ENCODE measurements around the gene LDB3.
A peak's percentile ranks its signal among the peaks of the same experiment; 100 is the strongest.

Gene LDB3

GRCh38 chr10:86685893-86686632 lies 17.8 kb downstream of the LDB3 start:
- peaks cover 2% of the 10 kb centered on the region; the same call in 1 of the 2 replicates for H3K4me1 ChIP-seq (ENCODE audit: control insufficient read depth, low read length)
- TF ChIP-seq EZH2phosphoT487 (IDR thresholded peaks at IDR 0.05; ENCODE audit: borderline replicate concordance, low read length) (no peak), CTCF (IDR thresholded peaks at IDR 0.05; ENCODE audit: low read depth, low read length, poor library complexity, severe bottlenecking) (no peak)
- no peaks in the 10 kb centered on the region for H3K36me3 ChIP-seq (ENCODE audit: control insufficient read depth, low read length)
- H3K79me2 ChIP-seq (ENCODE audit: control insufficient read depth, low read length) = no peaks in the 10 kb centered on the region
- no peaks in the 10 kb centered on the region; the same call in 1 of the 2 replicates for H3K27me3 ChIP-seq (ENCODE audit: control insufficient read depth, low read length)
- no peak overlapping the region for H3K27ac ChIP-seq (ENCODE audit: low read depth, low read length)
- no peaks in the 10 kb centered on the region for H4K20me1 ChIP-seq (ENCODE audit: control insufficient read depth, insufficient read depth, low read depth, low read length)
- H3K4me3 ChIP-seq (ENCODE audit: low read length) = no peak overlapping the region
- no peaks in the 10 kb centered on the region for H3F3A ChIP-seq (ENCODE audit: control insufficient read depth, insufficient read depth)
- H3K9me2 ChIP-seq (replicated peaks; ENCODE audit: control insufficient read depth, low read length) = no peaks in the 10 kb centered on the region
- no peaks in the 10 kb centered on the region for H3K9me3 ChIP-seq (ENCODE audit: control insufficient read depth, insufficient read depth, low read length)
- H3K4me2 ChIP-seq (ENCODE audit: low read length) = no peak overlapping the region

- Histone ChIP-seq H3K9me2 (replicated peaks; ENCODE audit: control insufficient read depth, low read length) (no peaks in the 10 kb centered on the region), H3K4me3 (ENCODE audit: low read length) (no peak overlapping the region), H3K27ac (ENCODE audit: low read depth, low read length) (no peak overlapping the region), H4K20me1 (ENCODE audit: control insufficient read depth, insufficient read depth, low read depth, low read length) (no peaks in the 10 kb centered on the region), H3K27me3 (ENCODE audit: control insufficient read depth, low read length) (no peaks in the 10 kb centered on the region; the same call in 1 of the 2 replicates), H3K9me3 (ENCODE audit: control insufficient read depth, insufficient read depth, low read length) (no peaks in the 10 kb centered on the region), H3K79me2 (ENCODE audit: control insufficient read depth, low read length) (no peaks in the 10 kb centered on the region), H3F3A (ENCODE audit: control insufficient read depth, insufficient read depth) (no peaks in the 10 kb centered on the region), H3K4me1 (ENCODE audit: control insufficient read depth, low read length) (peaks cover 2% of the 10 kb centered on the region; the same call in 1 of the 2 replicates), H3K4me2 (ENCODE audit: low read length) (no peak overlapping the region), H3K36me3 (ENCODE audit: control insufficient read depth, low read length) (no peaks in the 10 kb centered on the region)
- TF ChIP-seq EZH2phosphoT487 (IDR thresholded peaks at IDR 0.05; ENCODE audit: borderline replicate concordance, low read length) (no peak), CTCF (IDR thresholded peaks at IDR 0.05; ENCODE audit: low read depth, low read length, poor library complexity, severe bottlenecking) (no peak)
Observed at GRCh38 chr10:86686972-86687371, 18.7 kb downstream of the LDB3 start.

- Histone ChIP-seq H3K9me2 (replicated peaks; ENCODE audit: control insufficient read depth, low read length) (no peaks in the 10 kb centered on the region), H4K20me1 (ENCODE audit: control insufficient read depth, insufficient read depth, low read depth, low read length) (no peaks in the 10 kb centered on the region), H3K36me3 (ENCODE audit: control insufficient read depth, low read length) (no peaks in the 10 kb centered on the region), H3K4me2 (ENCODE audit: low read length) (no peak overlapping the region), H3K4me1 (ENCODE audit: control insufficient read depth, low read length) (peaks cover 2% of the 10 kb centered on the region; the same call in 1 of the 2 replicates), H3F3A (ENCODE audit: control insufficient read depth, insufficient read depth) (no peaks in the 10 kb centered on the region), H3K27ac (ENCODE audit: low read depth, low read length) (no peak overlapping the region), H3K4me3 (ENCODE audit: low read length) (no peak overlapping the region), H3K27me3 (ENCODE audit: control insufficient read depth, low read length) (no peaks in the 10 kb centered on the region; the same call in 1 of the 2 replicates), H3K9me3 (ENCODE audit: control insufficient read depth, insufficient read depth, low read length) (no peaks in the 10 kb centered on the region), H3K79me2 (ENCODE audit: control insufficient read depth, low read length) (no peaks in the 10 kb centered on the region)
- TF ChIP-seq EZH2phosphoT487 (IDR thresholded peaks at IDR 0.05; ENCODE audit: borderline replicate concordance, low read length) = no peak
Observed at GRCh38 chr10:86687750-86688149, 19.4 kb downstream of the LDB3 start.

GRCh38 chr10:86688398-86688921 lies 20.1 kb downstream of the LDB3 start:
- no peak overlapping the region for H3K4me3 ChIP-seq (ENCODE audit: low read length)
- H3K36me3 ChIP-seq (ENCODE audit: control insufficient read depth, low read length) = no peaks in the 10 kb centered on the region
- no peaks in the 10 kb centered on the region for H3K9me3 ChIP-seq (ENCODE audit: control insufficient read depth, insufficient read depth, low read length)
- no peaks in the 10 kb centered on the region; the same call in 1 of the 2 replicates for H3K27me3 ChIP-seq (ENCODE audit: control insufficient read depth, low read length)
- TF ChIP-seq CTCF (IDR thresholded peaks at IDR 0.05; ENCODE audit: low read depth, low read length, poor library complexity, severe bottlenecking) = peak; percentile 81
- TF ChIP-seq EZH2phosphoT487 (IDR thresholded peaks at IDR 0.05; ENCODE audit: borderline replicate concordance, low read length) = no peak
- H3F3A ChIP-seq (ENCODE audit: control insufficient read depth, insufficient read depth) = no peaks in the 10 kb centered on the region
- no peak overlapping the region for H3K4me2 ChIP-seq (ENCODE audit: low read length)
- no peaks in the 10 kb centered on the region for H3K79me2 ChIP-seq (ENCODE audit: control insufficient read depth, low read length)
- no peak overlapping the region for H3K27ac ChIP-seq (ENCODE audit: low read depth, low read length)
- peaks cover 2% of the 10 kb centered on the region; the same call in 1 of the 2 replicates for H3K4me1 ChIP-seq (ENCODE audit: control insufficient read depth, low read length)
- no peaks in the 10 kb centered on the region for H3K9me2 ChIP-seq (replicated peaks; ENCODE audit: control insufficient read depth, low read length)
- no peaks in the 10 kb centered on the region for H4K20me1 ChIP-seq (ENCODE audit: control insufficient read depth, insufficient read depth, low read depth, low read length)

Data from DOHH2 (cell line).